Endothelial cell of umbilical vein (primary cell): Measurements from ENCODE around the gene DLGAP4.

ENCODE experiments used
- POLR2A ChIP-seq: IDR thresholded peaks from 2 replicates; pipeline ENCODE4 v1.6.1; 2012; ENCODE audit warnings: low read depth, mild to moderate bottlenecking, control low read depth, low read length
- TF ChIP-seq, protein P1 (sequence below), 2 donors: IDR thresholded peaks; 1 replicate in 1 of 2; 2 replicates in 1 of 2; pipeline ENCODE4 v1.5.1; 2011; ENCODE audit warnings: low read length in 2 of 2, mild to moderate bottlenecking in 2 of 2, moderate library complexity in 2 of 2, control low read depth in 1 of 2, inconsistent platforms in 1 of 2, low read depth in 1 of 2; ENCODE audit not compliant: insufficient read depth in 1 of 2; ENCODE audit errors: extremely low read depth in 1 of 2
- TF ChIP-seq, protein P2 (sequence below): IDR thresholded peaks from 2 replicates; pipeline ENCODE4 v1.6.1; 2011; ENCODE audit not compliant: insufficient read depth, insufficient read length

DNA sequence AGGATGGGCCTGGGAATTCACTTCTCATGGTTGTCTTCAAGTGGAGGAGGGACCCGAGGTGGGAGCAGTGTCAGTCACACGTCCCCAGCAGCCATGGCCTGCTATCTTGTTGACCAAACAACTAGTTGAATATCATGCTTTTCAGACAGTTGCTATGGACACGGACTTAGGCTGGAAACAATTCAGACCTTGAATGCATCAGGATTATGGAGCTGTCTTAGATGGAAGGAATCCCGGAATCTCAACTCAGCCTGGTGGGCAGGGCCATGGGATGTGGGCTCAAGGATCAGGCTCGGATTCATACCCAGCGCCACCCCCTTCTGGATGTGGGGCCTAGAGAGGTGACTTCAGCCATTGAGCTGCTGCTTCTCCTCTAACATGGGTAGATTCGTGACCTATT, 112.6 kb downstream of the DLGAP4 start:
- TF ChIP-seq, protein P1, sequence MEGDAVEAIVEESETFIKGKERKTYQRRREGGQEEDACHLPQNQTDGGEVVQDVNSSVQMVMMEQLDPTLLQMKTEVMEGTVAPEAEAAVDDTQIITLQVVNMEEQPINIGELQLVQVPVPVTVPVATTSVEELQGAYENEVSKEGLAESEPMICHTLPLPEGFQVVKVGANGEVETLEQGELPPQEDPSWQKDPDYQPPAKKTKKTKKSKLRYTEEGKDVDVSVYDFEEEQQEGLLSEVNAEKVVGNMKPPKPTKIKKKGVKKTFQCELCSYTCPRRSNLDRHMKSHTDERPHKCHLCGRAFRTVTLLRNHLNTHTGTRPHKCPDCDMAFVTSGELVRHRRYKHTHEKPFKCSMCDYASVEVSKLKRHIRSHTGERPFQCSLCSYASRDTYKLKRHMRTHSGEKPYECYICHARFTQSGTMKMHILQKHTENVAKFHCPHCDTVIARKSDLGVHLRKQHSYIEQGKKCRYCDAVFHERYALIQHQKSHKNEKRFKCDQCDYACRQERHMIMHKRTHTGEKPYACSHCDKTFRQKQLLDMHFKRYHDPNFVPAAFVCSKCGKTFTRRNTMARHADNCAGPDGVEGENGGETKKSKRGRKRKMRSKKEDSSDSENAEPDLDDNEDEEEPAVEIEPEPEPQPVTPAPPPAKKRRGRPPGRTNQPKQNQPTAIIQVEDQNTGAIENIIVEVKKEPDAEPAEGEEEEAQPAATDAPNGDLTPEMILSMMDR (IDR thresholded peaks at IDR 0.05; ENCODE audit: extremely low read depth in 1 of 2, insufficient read depth in 1 of 2, low read depth in 1 of 2, low read length in 2 of 2) = no peak
- TF ChIP-seq POLR2A = no peak
- TF ChIP-seq, protein P2, sequence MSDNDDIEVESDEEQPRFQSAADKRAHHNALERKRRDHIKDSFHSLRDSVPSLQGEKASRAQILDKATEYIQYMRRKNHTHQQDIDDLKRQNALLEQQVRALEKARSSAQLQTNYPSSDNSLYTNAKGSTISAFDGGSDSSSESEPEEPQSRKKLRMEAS = no peak
